H9 (cell line): ENCODE measurements around the gene THAP4. TPM values are rescaled to one million over a fixed set of nuclear protein-coding genes. Genes with fewer than 3 reads are reported as not detected.

Experiments used
- DNase-seq: peaks from one replicate; pipeline ENCODE4 v3.0.0-alpha.2; 2017
- H2AFZ ChIP-seq: one replicate; pipeline ENCODE4 v1.6.1; 2013; ENCODE audit warnings: mild to moderate bottlenecking, low read length, control low read depth, moderate library complexity
- H2AK5ac ChIP-seq: 2 replicates; pipeline ENCODE4 v1.6.1; 2013; ENCODE audit warnings: low read length, control low read depth, mixed read lengths; ENCODE audit not compliant: insufficient read length
- H2BK120ac ChIP-seq: one replicate; pipeline ENCODE4 v1.6.1; 2013; ENCODE audit warnings: low read depth, mild to moderate bottlenecking, low read length, control low read depth, inconsistent platforms; ENCODE audit not compliant: poor library complexity, severe bottlenecking
- H2BK12ac ChIP-seq: 2 replicates; pipeline ENCODE4 v1.6.1; 2013; ENCODE audit warnings: low read length, control low read depth, mixed read lengths, low read depth; ENCODE audit not compliant: insufficient read length
- H2BK15ac ChIP-seq: 2 replicates; pipeline ENCODE4 v1.6.1; 2013; ENCODE audit warnings: low read depth, low read length, control low read depth
- H2BK20ac ChIP-seq: one replicate; pipeline ENCODE4 v1.6.1; 2013; ENCODE audit warnings: low read depth, mild to moderate bottlenecking, low read length, control low read depth, inconsistent platforms; ENCODE audit not compliant: poor library complexity, severe bottlenecking
- H2BK5ac ChIP-seq: 2 replicates; pipeline ENCODE4 v1.6.1; 2013; ENCODE audit warnings: low read length, control low read depth, mixed read lengths; ENCODE audit not compliant: insufficient read length
- H3K14ac ChIP-seq: 2 replicates; pipeline ENCODE4 v1.6.1; 2013; ENCODE audit warnings: low read length, control low read depth; ENCODE audit not compliant: insufficient read depth
- H3K18ac ChIP-seq: 2 replicates; pipeline ENCODE4 v1.6.1; 2013; ENCODE audit warnings: low read depth, mild to moderate bottlenecking, mixed read lengths, low read length, control low read depth; ENCODE audit not compliant: insufficient read length
- H3K23ac ChIP-seq: 2 replicates; pipeline ENCODE4 v1.6.1; 2013; ENCODE audit warnings: low read length, control low read depth, mixed read lengths, low read depth; ENCODE audit not compliant: insufficient read length
- H3K23me2 ChIP-seq: 2 replicates; pipeline ENCODE4 v1.6.1; 2013; ENCODE audit warnings: low read depth, mild to moderate bottlenecking, mixed read lengths, low read length, control low read depth; ENCODE audit not compliant: insufficient read length, poor library complexity, severe bottlenecking
- H3K27ac ChIP-seq: 2 replicates; pipeline ENCODE4 v1.5.1; 2013; ENCODE audit warnings: low read length, control low read depth, mixed read lengths, low read depth; ENCODE audit not compliant: insufficient read length
- H3K27me3 ChIP-seq: 2 replicates; pipeline ENCODE4 v1.6.1; 2013; ENCODE audit warnings: low read length, control low read depth, inconsistent platforms; ENCODE audit not compliant: insufficient read depth
- H3K4ac ChIP-seq: 2 replicates; pipeline ENCODE4 v1.6.1; 2013; ENCODE audit warnings: low read depth, mild to moderate bottlenecking, control low read depth, inconsistent platforms, low read length, moderate library complexity
- H3K4me1 ChIP-seq: 2 replicates; pipeline ENCODE4 v1.6.1; 2013; ENCODE audit warnings: low read length, control low read depth, inconsistent platforms; ENCODE audit not compliant: insufficient read depth
- H3K4me2 ChIP-seq: 2 replicates; pipeline ENCODE4 v1.6.1; 2013; ENCODE audit warnings: low read length, control low read depth, mixed read lengths; ENCODE audit not compliant: insufficient read length, insufficient read depth
- H3K56ac ChIP-seq: 2 replicates; pipeline ENCODE4 v1.6.1; 2013; ENCODE audit warnings: low read depth, mild to moderate bottlenecking, mixed read lengths, low read length, control low read depth; ENCODE audit not compliant: insufficient read length
- H3K79me1 ChIP-seq: 2 replicates; pipeline ENCODE4 v1.6.1; 2013; ENCODE audit warnings: low read depth, mild to moderate bottlenecking, moderate library complexity, low read length, control low read depth, inconsistent platforms; ENCODE audit not compliant: insufficient read depth, poor library complexity, severe bottlenecking
- H3K79me2 ChIP-seq: 2 replicates; pipeline ENCODE4 v1.6.1; 2013; ENCODE audit warnings: low read length, control low read depth, inconsistent platforms; ENCODE audit not compliant: insufficient read depth
- H3K9ac ChIP-seq: 2 replicates; pipeline ENCODE4 v1.6.1; 2013; ENCODE audit warnings: low read length, control low read depth, mixed read lengths; ENCODE audit not compliant: insufficient read length; ENCODE audit errors: extremely low read depth
- H3K9me3 ChIP-seq: one replicate; pipeline ENCODE4 v1.6.1; 2013; ENCODE audit warnings: low read depth, low read length, inconsistent platforms; ENCODE audit not compliant: control insufficient read depth
- H3T11ph ChIP-seq: one replicate; pipeline ENCODE4 v1.6.1; 2013; ENCODE audit warnings: mild to moderate bottlenecking, low read length, control low read depth, inconsistent platforms
- H4K20me1 ChIP-seq: one replicate; pipeline ENCODE4 v1.6.1; 2013; ENCODE audit not compliant: control insufficient read depth, insufficient read length, insufficient read depth
- H4K5ac ChIP-seq: 2 replicates; pipeline ENCODE4 v1.6.1; 2013; ENCODE audit warnings: low read depth, mild to moderate bottlenecking, mixed read lengths, low read length, control low read depth; ENCODE audit not compliant: insufficient read length
- H4K8ac ChIP-seq: replicated peaks from 2 replicates; pipeline ENCODE4 v1.6.1; 2013; ENCODE audit warnings: low read length, control low read depth, mixed read lengths, low read depth; ENCODE audit not compliant: insufficient read length
- H4K91ac ChIP-seq: 2 replicates; pipeline ENCODE4 v1.6.1; 2013; ENCODE audit warnings: low read depth, mild to moderate bottlenecking, moderate library complexity, mixed read lengths, low read length, control low read depth; ENCODE audit not compliant: insufficient read length
- H3K27ac Mint-ChIP-seq, 3 experiments: 2 replicates in 2 of 3; 3 replicates in 1 of 3; pipeline ENCODE4 v1.8.0; 2020 to 2021; ENCODE audit warnings: mixed read lengths in 3 of 3, mild to moderate bottlenecking in 1 of 3, moderate library complexity in 1 of 3
- H3K27me3 Mint-ChIP-seq: 2 replicates; pipeline ENCODE4 v1.8.0; 2021; ENCODE audit warnings: low read depth, mild to moderate bottlenecking, moderate library complexity, mixed read lengths
- H3K36me3 Mint-ChIP-seq, 3 experiments: 2 replicates in 2 of 3; 3 replicates in 1 of 3; pipeline ENCODE4 v1.8.0; 2020 to 2021; ENCODE audit warnings: low read depth in 3 of 3, mixed read lengths in 3 of 3; ENCODE audit not compliant: insufficient read depth in 1 of 3
- H3K4me1 Mint-ChIP-seq, 2 experiments: 2 replicates each; pipeline ENCODE4 v1.8.0; 2020; ENCODE audit warnings: mixed read lengths in 2 of 2
- H3K4me3 Mint-ChIP-seq, 2 experiments: 2 replicates in 1 of 2; 3 replicates in 1 of 2; pipeline ENCODE4 v1.8.0; 2020 to 2021; ENCODE audit warnings: mild to moderate bottlenecking in 2 of 2, mixed read lengths in 2 of 2, moderate library complexity in 1 of 2
- H3K9me3 Mint-ChIP-seq, 2 experiments: 2 replicates in 1 of 2; 3 replicates in 1 of 2; pipeline ENCODE4 v1.8.0; 2020; ENCODE audit warnings: mild to moderate bottlenecking in 2 of 2, mixed read lengths in 2 of 2, moderate library complexity in 1 of 2
- CTCF ChIP-seq: fragments of 200-600 bp; sonication (generic); conservative IDR thresholded peaks from 3 replicates; pipeline ENCODE4 v1.8.0; 2021; ENCODE audit warnings: antibody characterized with exemption, mild to moderate bottlenecking
- WGBS: extraction: QIAGEN DNeasy Blood & Tissue Kit; methylation state at CpG from one replicate; pipeline ENCODE4 v1.1.7; 2013; ENCODE audit warnings: missing lambda C conversion rate, low lambda C conversion rate, mixed read lengths; ENCODE audit not compliant: insufficient read length; ENCODE audit errors: extremely low coverage; 5-methylcytosine and 5-hydroxymethylcytosine counted together
- total RNA-seq: library from RNA; stranded (reverse); gene quantifications from 2 replicates; pipeline ENCODE4 v1.2.1, GENCODE V29; 2021

THAP4 gene
- total RNA-seq, 1 experiment from 2014 or later: 70.6 TPM

- H3K4me3 Mint-ChIP-seq: no peak overlapping the region
- Histone ChIP-seq H2BK120ac (no peak overlapping the region), H4K5ac (no peak overlapping the region), H3K4me1 (peaks cover 5% of the 10 kb centered on the region; the same call in 1 of the 2 replicates), H3K27ac (no peak overlapping the region), H4K8ac (no peak overlapping the region), H2AK5ac (no peak overlapping the region), H3K9me3 (no peaks in the 10 kb centered on the region), H3K79me1 (no peaks in the 10 kb centered on the region), H3K9ac (no peak overlapping the region), H4K20me1 (no peaks in the 10 kb centered on the region), H2BK20ac (no peak overlapping the region), H3K23ac (no peak overlapping the region), H3K18ac (no peak overlapping the region), H4K91ac (no peak overlapping the region), H2BK5ac (no peak overlapping the region), H3K4ac (no peak overlapping the region), H2BK12ac (no peak overlapping the region), H3K79me2 (no peaks in the 10 kb centered on the region), H2AFZ (no peak overlapping the region), H3K23me2 (peaks cover 3% of the 10 kb centered on the region), H3K56ac (no peak overlapping the region), H3T11ph (no peak overlapping the region), H3K27me3 (no peaks in the 10 kb centered on the region), H3K4me2 (no peak overlapping the region), H3K14ac (no peak overlapping the region), H2BK15ac (no peak overlapping the region)
- no peak for DNase-seq
- no peak overlapping the region; a peak in 1 of 7 replicates for H3K27ac Mint-ChIP-seq
- H3K36me3 Mint-ChIP-seq: peaks cover 0 to 4% (median 3%) of the 10 kb centered on the region in 3 experiments; a peak in 3 of 7 replicates
- no CpG with 5 or more reads among the region's 7 CpGs for WGBS
- peaks cover 3% of the 10 kb centered on the region for H3K27me3 Mint-ChIP-seq
- peaks cover 0 to 3% of the 10 kb centered on the region in 2 experiments; a peak in 2 of 5 replicates for H3K9me3 Mint-ChIP-seq
- H3K4me1 Mint-ChIP-seq: peaks cover 17 to 23% of the 10 kb centered on the region in 2 experiments
- TF ChIP-seq CTCF: no peak
Observed at GRCh38 chr2:241554610-241555322, 82.2 kb downstream of the THAP4 start.
